Measurements from ENCODE around the gene SNRPB.
A peak's percentile ranks its signal among the peaks of the same experiment; 100 is the strongest.

SNRPB gene

GRCh38 chr20:2475850-2476741 is 5.5 kb upstream of the SNRPB start:
- DNase-seq (ENCODE audit: low read depth in 3 of 3, low spot score in 1 of 3): no peak

DNA sequence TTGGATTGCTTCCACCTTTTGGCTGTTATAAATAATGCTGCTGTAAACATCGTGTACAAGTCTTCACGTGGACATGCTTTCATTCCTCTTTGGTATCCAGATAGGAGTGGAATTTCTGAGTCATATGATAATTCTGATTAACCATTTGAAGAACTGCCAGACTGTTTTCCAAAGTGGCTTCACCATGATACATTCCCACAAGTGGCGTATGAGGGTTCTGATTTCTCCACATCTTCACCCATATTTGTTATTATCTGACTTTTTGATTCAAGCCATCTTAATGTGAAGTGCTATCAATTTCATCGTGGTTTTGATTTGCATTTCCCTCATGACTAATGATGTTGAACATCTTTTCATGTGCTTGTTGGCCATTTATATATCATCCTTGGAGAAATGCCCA is 2.9 kb upstream of the SNRPB start:
- no peak for DNase-seq (ENCODE audit: low read depth in 3 of 3, low spot score in 1 of 3)

DNA sequence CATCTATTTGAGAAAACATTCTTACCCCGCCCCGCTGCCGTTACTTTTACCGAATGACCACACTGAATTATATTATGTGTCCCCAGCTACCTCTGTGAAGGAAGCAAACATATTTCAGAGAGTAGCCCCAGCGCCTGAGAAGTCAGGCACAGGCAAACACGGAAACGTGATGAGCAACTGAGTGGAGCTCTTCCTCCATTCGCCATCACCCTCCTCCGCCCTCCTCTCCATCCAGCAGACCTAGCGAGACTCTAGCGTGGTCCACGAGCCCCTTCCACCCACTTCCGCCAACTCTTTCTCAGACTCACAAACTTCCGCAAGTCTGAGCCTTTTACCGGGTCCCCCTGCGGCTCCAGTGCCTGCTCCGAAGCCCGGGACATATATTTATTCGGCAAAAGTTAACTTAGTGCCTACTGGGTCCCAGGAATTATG is 582 bp downstream of the SNRPB start:
- DNase-seq (ENCODE audit: low read depth in 3 of 3, low spot score in 1 of 3): peak in 2 of 3 donors; percentile 13 to 34

DNA sequence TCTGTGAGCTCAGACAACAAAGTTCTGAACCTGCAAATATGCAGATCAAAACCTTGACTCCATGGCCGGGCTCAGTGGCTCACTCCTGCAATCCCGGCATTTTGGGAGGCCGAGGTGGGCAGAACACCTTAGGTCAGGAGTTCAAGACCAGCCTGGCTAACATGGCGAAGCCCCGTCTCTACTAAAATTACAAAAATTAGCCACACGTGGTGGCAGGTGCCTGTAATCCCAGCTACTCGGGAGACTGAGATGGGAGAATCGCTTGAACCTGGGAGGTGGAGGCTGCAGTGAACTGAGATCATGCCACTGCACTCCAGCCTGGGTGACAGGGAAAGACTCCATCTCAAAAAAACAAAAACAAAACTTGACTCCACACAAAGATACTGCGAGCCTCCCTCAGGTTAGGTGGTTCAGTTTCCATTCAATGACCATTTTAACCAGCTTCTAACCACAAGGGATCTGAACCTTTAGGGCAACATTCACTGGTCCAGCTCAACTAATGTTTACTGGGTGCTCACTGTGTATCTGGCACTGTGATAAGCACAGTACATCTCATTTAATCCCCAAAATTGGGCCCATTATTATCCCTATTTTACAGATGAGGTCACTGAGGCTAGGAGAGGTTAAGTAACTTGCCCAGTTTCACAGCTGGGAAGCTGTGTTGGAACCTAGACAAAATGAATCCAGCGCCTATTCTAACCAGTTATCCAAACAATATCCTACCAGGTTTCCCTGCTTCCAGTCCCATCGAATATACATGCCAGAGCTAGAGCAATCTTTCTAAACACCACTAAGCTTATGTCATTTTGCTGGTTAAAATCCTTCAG is 1.8 kb downstream of the SNRPB start:
- DNase-seq (ENCODE audit: low read depth in 3 of 3, low spot score in 1 of 3): no peak

DNA sequence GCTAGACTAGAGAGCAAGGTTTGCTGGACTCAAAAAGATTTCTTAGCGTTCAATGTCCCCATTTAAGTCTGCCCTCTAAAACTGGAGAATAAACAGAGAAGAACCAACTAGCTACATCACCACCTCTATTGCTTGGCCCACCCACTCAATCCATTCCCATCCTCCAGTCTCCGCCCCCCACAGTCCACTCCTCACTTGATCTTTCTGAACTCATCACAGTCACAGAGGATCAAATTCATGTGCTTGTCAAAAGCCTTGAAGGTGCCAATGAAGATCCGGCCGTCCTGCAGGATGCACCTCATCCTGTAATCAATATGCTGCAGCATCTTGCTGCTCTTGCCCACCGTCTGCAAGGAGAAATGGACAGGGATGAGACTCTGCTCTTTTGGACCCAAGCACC is 3.2 kb downstream of the SNRPB start:
- no peak for DNase-seq (ENCODE audit: low read depth in 3 of 3, low spot score in 1 of 3)

DNA sequence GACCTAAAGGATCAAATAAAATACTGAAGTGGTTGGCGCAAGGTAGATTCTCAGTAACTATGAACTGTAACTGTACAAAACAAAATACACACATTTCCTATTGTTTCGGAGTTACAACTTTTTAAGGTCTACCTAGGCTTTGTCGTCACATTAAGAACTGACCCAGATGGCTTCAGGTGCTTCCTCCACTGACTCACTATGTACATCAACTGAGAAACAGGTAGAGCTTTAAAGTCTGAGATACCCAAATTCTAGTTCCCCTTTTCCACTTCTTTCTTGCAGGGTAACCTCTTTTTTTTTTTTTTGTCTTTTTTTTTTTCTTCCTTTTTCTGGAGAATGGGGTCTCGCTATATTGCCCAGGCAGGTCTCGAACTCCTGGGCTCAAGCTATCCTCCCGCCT is 5.5 kb downstream of the SNRPB start:
- no peak for DNase-seq (ENCODE audit: low read depth in 3 of 3, low spot score in 1 of 3)

DNA sequence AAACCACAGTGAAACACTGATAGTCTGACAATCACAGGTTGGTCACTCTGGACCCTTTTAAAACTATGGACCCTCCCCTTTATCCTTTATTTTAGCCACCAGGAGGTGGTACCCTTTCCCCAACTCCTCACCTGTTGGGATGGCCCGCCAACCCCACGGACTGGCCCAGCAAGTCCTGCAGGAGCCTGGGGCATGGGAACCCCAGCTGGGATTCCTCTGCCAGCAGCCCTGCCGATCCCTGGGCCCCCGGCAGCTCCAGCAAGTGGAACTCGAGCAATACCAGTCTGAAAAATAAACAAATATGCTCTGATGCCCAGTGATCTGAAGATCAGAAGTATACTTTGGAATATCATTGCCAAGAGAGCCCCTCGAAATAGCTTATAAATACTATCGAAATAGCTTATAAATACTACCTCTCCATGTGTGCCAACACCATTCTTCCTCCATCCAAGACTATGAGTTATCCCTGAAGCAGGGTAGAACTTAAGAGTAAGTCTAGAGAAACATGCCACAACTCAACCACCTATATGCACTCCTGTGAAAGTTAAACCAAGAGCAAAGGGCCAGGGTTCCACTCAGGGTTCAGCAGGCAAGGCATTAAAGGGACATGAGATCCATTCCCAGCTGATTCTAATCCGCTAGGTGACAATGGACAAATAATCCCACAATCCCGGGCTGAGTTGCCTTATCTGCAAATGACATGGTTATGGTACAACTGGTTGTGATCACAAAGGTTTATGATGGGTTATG is 6.8 kb downstream of the SNRPB start:
- DNase-seq (ENCODE audit: low read depth in 3 of 3, low spot score in 1 of 3): no peak

- DNase-seq (ENCODE audit: low read depth in 3 of 3, low spot score in 1 of 3): no peak
Observed at GRCh38 chr20:2462484-2462883, 8.1 kb downstream of the SNRPB start.

GRCh38 chr20:2460752-2461424 is 9.7 kb downstream of the SNRPB start:
- DNase-seq (ENCODE audit: low read depth in 3 of 3, low spot score in 1 of 3): no peak

GRCh38 chr20:2459981-2460751 is 10.4 kb downstream of the SNRPB start:
- no peak for DNase-seq (ENCODE audit: low read depth in 3 of 3, low spot score in 1 of 3)

- DNase-seq (ENCODE audit: low read depth in 3 of 3, low spot score in 1 of 3): no peak
Observed at GRCh38 chr20:2458919-2459499, 11.6 kb downstream of the SNRPB start.

DNA sequence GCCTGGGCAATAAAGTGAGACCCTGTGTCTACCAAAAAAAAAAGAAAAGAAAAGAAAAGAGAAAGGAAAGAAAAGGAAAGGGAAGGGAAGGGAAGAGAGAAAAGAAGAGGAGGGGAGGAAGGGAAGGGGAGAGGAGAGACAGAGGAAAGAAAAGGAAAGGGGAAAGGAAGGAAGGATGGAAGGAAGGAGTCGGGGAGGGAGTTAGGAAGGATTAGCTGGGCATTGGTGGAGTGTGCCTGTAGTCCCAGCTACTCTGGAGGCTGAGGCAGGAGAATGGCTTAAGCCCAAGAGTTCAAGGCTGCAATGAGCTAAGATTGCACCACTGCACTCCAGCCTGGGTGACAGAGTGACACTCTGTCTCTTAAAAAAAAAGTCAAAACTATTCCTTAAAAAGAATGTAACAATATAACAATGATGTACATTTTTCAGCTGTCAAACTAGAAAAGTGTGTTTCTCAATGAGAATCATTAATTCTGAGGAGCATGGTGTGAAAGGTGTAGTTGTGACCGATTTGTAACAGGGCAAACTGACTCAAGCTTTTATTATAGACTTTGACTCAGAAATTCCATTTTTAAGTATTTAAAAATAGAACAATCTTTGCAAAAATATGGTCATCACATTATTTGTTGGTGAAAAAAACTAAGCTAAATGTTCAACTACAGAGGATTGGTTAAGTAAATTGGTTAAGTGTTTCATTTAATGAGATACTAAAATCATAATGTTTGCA is 14.7 kb downstream of the SNRPB start:
- DNase-seq (ENCODE audit: low read depth in 3 of 3, low spot score in 1 of 3): no peak

DNA sequence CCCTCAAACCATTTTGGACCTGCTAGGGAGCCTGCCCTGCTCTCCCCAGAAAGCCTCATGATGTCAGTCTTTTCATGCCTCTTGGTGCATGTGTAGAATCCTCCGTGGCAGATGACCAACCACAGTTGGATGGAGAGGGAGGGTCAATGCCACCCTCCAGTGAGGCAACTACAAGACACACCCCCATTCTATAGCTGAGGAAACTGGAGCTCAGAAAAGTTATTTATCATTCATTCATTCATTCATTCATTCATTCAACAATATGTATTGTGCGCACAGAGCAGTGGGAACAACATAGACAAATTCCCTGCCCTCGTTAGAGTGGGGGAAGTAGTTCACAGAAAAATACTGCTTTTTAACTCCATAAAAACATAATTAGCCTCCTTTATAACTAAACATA is 16.8 kb downstream of the SNRPB start:
- no peak for DNase-seq (ENCODE audit: low read depth in 3 of 3, low spot score in 1 of 3)

- DNase-seq (ENCODE audit: low read depth in 3 of 3, low spot score in 1 of 3): peak in 2 of 3 donors; percentile 19 to 50
Observed at GRCh38 chr20:2451939-2452732, 18.5 kb downstream of the SNRPB start.

- no peak for DNase-seq (ENCODE audit: low read depth in 3 of 3, low spot score in 1 of 3)
Observed at GRCh38 chr20:2451422-2451821, 19.2 kb downstream of the SNRPB start.

DNA sequence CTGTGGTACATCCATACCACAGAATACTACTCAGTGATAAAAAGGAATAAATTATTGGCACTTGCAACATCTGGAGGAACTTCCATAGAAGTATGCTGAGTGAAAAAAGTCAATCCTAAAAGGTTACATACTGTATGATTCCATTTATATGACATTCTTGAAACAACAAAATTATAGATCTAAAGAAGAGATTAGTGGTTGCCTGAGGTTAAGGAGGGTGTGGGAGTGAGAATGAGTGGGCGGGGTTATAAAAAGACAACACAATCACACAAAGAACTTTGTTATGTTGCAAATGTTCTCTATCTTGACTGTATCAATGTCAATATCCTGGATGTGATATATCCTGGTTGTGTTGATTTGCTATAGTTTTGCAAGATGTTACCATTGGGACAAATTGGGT is 21.2 kb downstream of the SNRPB start:
- no peak for DNase-seq (ENCODE audit: low read depth in 3 of 3, low spot score in 1 of 3)

GRCh38 chr20:2446845-2447244 is 23.7 kb downstream of the SNRPB start:
- DNase-seq (ENCODE audit: low read depth in 3 of 3, low spot score in 1 of 3): no peak

- DNase-seq (ENCODE audit: low read depth in 3 of 3, low spot score in 1 of 3): no peak
Observed at GRCh38 chr20:2431185-2431584, 39.4 kb downstream of the SNRPB start.
